A549 (cell line): ENCODE data around the gene OOEP. TPM values are rescaled to one million over a fixed set of nuclear protein-coding genes. Genes with fewer than 3 reads are reported as not detected.
"Not testable (repeated sequence)": the region's sequence is repeated elsewhere in the genome, so short reads cannot be mapped to it uniquely, and the experiment has no call there.

Experiments
- ATAC-seq, 2 experiments: fragments of 200-7000 bp in 1 of 2; fragments of >200 bp in 1 of 2; cut with Nextera tagmentation in 1 of 2; cut with Tn5 transposase in 1 of 2; 3 replicates each; pipeline versions ENCODE4 v1.8.0 to v1.9.1; 2018 to 2020; ENCODE audit warnings: mild to moderate bottlenecking in 1 of 2, moderate library complexity in 1 of 2
- CTCF ChIA-PET: fragments of 300-600 bp; sonication (Branson Sonifier 250); formaldehyde crosslinking; extraction: SDS; loops from one replicate; lab custom pipeline; 2021; ENCODE audit warnings: antibody characterized with exemption, inconsistent platforms; lab: Yijun Ruan, JAX
- POLR2A ChIA-PET: fragments of 350-600 bp; formaldehyde crosslinking; extraction: SDS; loops from one replicate; lab custom pipeline; 2021; ENCODE audit warnings: antibody characterized with exemption, inconsistent platforms; lab: Yijun Ruan, JAX
- DNase-seq, 2 experiments: peaks; one replicate each; pipeline versions ENCODE4 v3.0.0 to v3.0.0-alpha.2; 2011 to 2016; ENCODE audit warnings: low read depth in 1 of 2, low spot score in 1 of 2
- FAIRE-seq: peaks from 2 replicates; lab custom pipeline; 2011; peaks lifted over from hg19 to GRCh38; lab: Jason Lieb, UNC
- H3K27ac ChIP-seq, 2 experiments: fragments of >200 bp; sonication (Bioruptor Twin); formaldehyde crosslinking; 3 replicates each; pipeline ENCODE4 v1.5.1; 2016 to 2017
- H3K4me1 ChIP-seq: fragments of >200 bp; sonication (Bioruptor Twin); formaldehyde crosslinking; 3 replicates; pipeline ENCODE4 v1.6.1; 2016
- H3K4me2 ChIP-seq: fragments of >200 bp; sonication (Bioruptor Twin); formaldehyde crosslinking; 3 replicates; pipeline ENCODE4 v1.6.1; 2016
- H3K4me3 ChIP-seq: fragments of >200 bp; sonication (Bioruptor Twin); formaldehyde crosslinking; 3 replicates; pipeline ENCODE4 v1.5.1; 2016
- H3K9me3 ChIP-seq: fragments of >200 bp; sonication (Bioruptor Twin); formaldehyde crosslinking; 3 replicates; pipeline ENCODE4 v1.6.1; 2016
- BHLHE40 ChIP-seq: IDR thresholded peaks from 2 replicates; pipeline ENCODE4 v1.6.1; 2012; ENCODE audit warnings: low read depth, low read length, inconsistent platforms
- CBX8 ChIP-seq: fragments of 200-600 bp; sonication (generic); IDR thresholded peaks from 2 replicates; pipeline ENCODE4 v1.6.1; 2016
- CEBPB ChIP-seq, 2 experiments: fragments of >200 bp in 1 of 2; sonication (Bioruptor Twin) in 1 of 2; formaldehyde crosslinking in 1 of 2; IDR thresholded peaks; 2 replicates each; pipeline ENCODE4 v1.6.1; 2012 to 2016
- CHD2 ChIP-seq: fragments of 150-350 bp; IDR thresholded peaks from 2 replicates; pipeline ENCODE4 v1.6.1; 2014; ENCODE audit warnings: low read length; ENCODE audit not compliant: partially characterized antibody
- CHD4 ChIP-seq: fragments of 200-600 bp; sonication (generic); IDR thresholded peaks from 2 replicates; pipeline ENCODE4 v1.6.1; 2016; ENCODE audit warnings: antibody characterized with exemption, mild to moderate bottlenecking, borderline replicate concordance
- EHF ChIP-seq: fragments of 250-450 bp; sonication (Bioruptor Pico); IDR thresholded peaks from 2 replicates; pipeline ENCODE4 v1.5.0; 2020; ENCODE audit warnings: mild to moderate bottlenecking
- ESRRA ChIP-seq: fragments of 150-350 bp; IDR thresholded peaks from 2 replicates; pipeline ENCODE4 v1.6.1; 2014; ENCODE audit warnings: mild to moderate bottlenecking, low read length, borderline replicate concordance
- HDAC2 ChIP-seq: fragments of 200-600 bp; sonication (generic); IDR thresholded peaks from 2 replicates; pipeline ENCODE4 v1.6.1; 2016
- HOXA7 ChIP-seq: fragments of 250-450 bp; sonication (Bioruptor Pico); IDR thresholded peaks from 2 replicates; pipeline ENCODE4 v1.5.0; 2020; ENCODE audit warnings: mild to moderate bottlenecking, moderate library complexity
- HOXB5 ChIP-seq: fragments of 250-450 bp; sonication (Bioruptor Pico); IDR thresholded peaks from 2 replicates; pipeline ENCODE4 v1.5.0; 2020; ENCODE audit warnings: mild to moderate bottlenecking, moderate library complexity
- KDM1A ChIP-seq: fragments of 200-600 bp; sonication (generic); IDR thresholded peaks from 2 replicates; pipeline ENCODE4 v1.6.1; 2016; ENCODE audit warnings: low read depth, mild to moderate bottlenecking
- MAX ChIP-seq: IDR thresholded peaks from 2 replicates; pipeline ENCODE4 v1.6.1; 2012
- MAZ ChIP-seq: fragments of 150-350 bp; IDR thresholded peaks from 2 replicates; pipeline ENCODE4 v1.6.1; 2014; ENCODE audit warnings: antibody characterized with exemption, low read depth, low read length, borderline replicate concordance
- MYC ChIP-seq: IDR thresholded peaks from 2 replicates; pipeline ENCODE4 v1.6.1; 2012; ENCODE audit warnings: mild to moderate bottlenecking, inconsistent platforms, low read length, improper control_type of control experiment, borderline replicate concordance
- NR3C1 ChIP-seq: fragments of >200 bp; sonication (Bioruptor Twin); formaldehyde crosslinking; IDR thresholded peaks from 3 replicates; pipeline ENCODE4 v1.6.1; 2017
- PBX3 ChIP-seq: IDR thresholded peaks from 2 replicates; pipeline ENCODE4 v1.6.1; 2012
- POLR2AphosphoS2 ChIP-seq: conservative IDR thresholded peaks from 2 replicates; pipeline ENCODE4 v1.6.1; 2012; ENCODE audit warnings: low read length, improper control_type of control experiment, inconsistent platforms
- RNF2 ChIP-seq: fragments of 200-600 bp; sonication (generic); IDR thresholded peaks from 2 replicates; pipeline ENCODE4 v1.6.1; 2016; ENCODE audit warnings: low read depth, mild to moderate bottlenecking, antibody characterized with exemption, moderate library complexity, borderline replicate concordance
- TP53 ChIP-seq: fragments of 250-450 bp; sonication (Bioruptor Pico); IDR thresholded peaks from 2 replicates; pipeline ENCODE4 v1.5.0; 2021; ENCODE audit warnings: mild to moderate bottlenecking, moderate library complexity
- USF2 ChIP-seq: fragments of 450-650 bp; IDR thresholded peaks from 2 replicates; pipeline ENCODE4 v1.6.1; 2014; ENCODE audit warnings: antibody characterized with exemption
- ZC3H11A ChIP-seq: fragments of 450-650 bp; IDR thresholded peaks from 2 replicates; pipeline ENCODE4 v1.6.1; 2014; ENCODE audit warnings: antibody characterized with exemption, mild to moderate bottlenecking
- ZSCAN20 ChIP-seq: fragments of 250-450 bp; sonication (Bioruptor Pico); IDR thresholded peaks from 2 replicates; pipeline ENCODE4 v1.8.0; 2022; ENCODE audit warnings: mild to moderate bottlenecking, moderate library complexity
- WGBS: methylation state at CpG from one replicate; pipeline ENCODE4 v1.1.6; 2017; ENCODE audit errors: missing lambda C conversion rate; 5-methylcytosine and 5-hydroxymethylcytosine counted together
- polyA plus RNA-seq, 4 experiments: library from polyadenylated mRNA; depleted of rRNA in 3 of 4; stranded (reverse); fragments of >200 nt; fragmentation: RNase III in 1 of 4; extraction: RNeasy Plus Mini Kit Qiagen cat#74134 plus additional on column Dnase treatment in 1 of 4; gene quantifications; 2 replicates in 3 of 4; 3 replicates in 1 of 4; pipeline ENCODE4 v1.2.3, GENCODE V29; 2011 to 2017
- TF ChIP-seq, protein P1 (sequence below): fragments of 200-600 bp; sonication (generic); IDR thresholded peaks from 2 replicates; pipeline ENCODE4 v1.6.1; 2016; ENCODE audit warnings: antibody characterized with exemption, mild to moderate bottlenecking, moderate library complexity
- TF ChIP-seq, protein P2 (sequence below): fragments of >200 bp; sonication (Bioruptor Twin); formaldehyde crosslinking; IDR thresholded peaks from 3 replicates; pipeline ENCODE4 v1.6.1; 2016

Gene OOEP
- polyA plus RNA-seq, 2 of the 4 experiments (the other 2 are of a cell fraction) = not detected

- TF ChIP-seq, protein P1, sequence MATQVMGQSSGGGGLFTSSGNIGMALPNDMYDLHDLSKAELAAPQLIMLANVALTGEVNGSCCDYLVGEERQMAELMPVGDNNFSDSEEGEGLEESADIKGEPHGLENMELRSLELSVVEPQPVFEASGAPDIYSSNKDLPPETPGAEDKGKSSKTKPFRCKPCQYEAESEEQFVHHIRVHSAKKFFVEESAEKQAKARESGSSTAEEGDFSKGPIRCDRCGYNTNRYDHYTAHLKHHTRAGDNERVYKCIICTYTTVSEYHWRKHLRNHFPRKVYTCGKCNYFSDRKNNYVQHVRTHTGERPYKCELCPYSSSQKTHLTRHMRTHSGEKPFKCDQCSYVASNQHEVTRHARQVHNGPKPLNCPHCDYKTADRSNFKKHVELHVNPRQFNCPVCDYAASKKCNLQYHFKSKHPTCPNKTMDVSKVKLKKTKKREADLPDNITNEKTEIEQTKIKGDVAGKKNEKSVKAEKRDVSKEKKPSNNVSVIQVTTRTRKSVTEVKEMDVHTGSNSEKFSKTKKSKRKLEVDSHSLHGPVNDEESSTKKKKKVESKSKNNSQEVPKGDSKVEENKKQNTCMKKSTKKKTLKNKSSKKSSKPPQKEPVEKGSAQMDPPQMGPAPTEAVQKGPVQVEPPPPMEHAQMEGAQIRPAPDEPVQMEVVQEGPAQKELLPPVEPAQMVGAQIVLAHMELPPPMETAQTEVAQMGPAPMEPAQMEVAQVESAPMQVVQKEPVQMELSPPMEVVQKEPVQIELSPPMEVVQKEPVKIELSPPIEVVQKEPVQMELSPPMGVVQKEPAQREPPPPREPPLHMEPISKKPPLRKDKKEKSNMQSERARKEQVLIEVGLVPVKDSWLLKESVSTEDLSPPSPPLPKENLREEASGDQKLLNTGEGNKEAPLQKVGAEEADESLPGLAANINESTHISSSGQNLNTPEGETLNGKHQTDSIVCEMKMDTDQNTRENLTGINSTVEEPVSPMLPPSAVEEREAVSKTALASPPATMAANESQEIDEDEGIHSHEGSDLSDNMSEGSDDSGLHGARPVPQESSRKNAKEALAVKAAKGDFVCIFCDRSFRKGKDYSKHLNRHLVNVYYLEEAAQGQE = no peak
- TF ChIP-seq RNF2 = no peak
- no peak for TF ChIP-seq ZSCAN20 (CRISPR knock-in tag)
- no peak for TF ChIP-seq PBX3
- no peak for TF ChIP-seq KDM1A
- no peak for TF ChIP-seq NR3C1
These were observed 23.6 kb upstream of the OOEP start (continued) for GRCh38 chr6:73393278-73393677.

- FAIRE-seq, H3K4me3 ChIP-seq, H3K27ac ChIP-seq, ATAC-seq, DNase-seq, H3K4me2 ChIP-seq, CTCF ChIA-PET, POLR2A ChIA-PET, H3K9me3 ChIP-seq, H3K4me1 ChIP-seq: not testable (repeated sequence)
- 51% methylated on average over 4 of the region's 4 CpGs for WGBS
These were observed 22.5 kb upstream of the OOEP start for GRCh38 chr6:73392188-73392587.

- POLR2A ChIA-PET = no interaction called here
These were observed 22.0 kb upstream of the OOEP start for GRCh38 chr6:73391675-73392074.

DNA sequence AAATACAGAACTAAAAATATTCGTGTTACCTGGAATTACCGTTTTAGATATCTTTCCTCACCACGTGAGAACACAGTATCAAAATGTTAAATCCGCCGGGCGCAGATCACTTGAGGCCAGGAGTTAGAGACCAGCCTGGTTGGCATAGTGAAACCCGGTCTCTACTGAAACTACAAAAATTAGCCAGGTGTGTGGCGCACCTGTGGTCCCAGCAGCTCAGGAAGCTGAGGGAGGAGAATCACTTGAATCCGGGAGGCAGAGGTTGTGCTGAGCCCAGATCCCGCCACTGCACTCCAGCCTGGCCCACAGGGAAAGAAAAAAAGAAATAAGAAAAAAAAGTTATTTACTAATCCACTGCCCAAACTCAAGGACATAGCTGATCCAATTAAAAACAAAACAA lies 20.2 kb upstream of the OOEP start:
- POLR2A ChIA-PET = no interaction called here
- peak overlapping the region in 1 of 2 experiments; percentile 96; a peak in 1 of 6 replicates for H3K27ac ChIP-seq
- H3K4me3 ChIP-seq = no peak overlapping the region
- DNase-seq = no peak
- CTCF ChIA-PET = no interaction called here
- H3K9me3 ChIP-seq = no peaks in the 10 kb centered on the region
- 0 out of 3 replicates have a peak, but pooled peaks cover 3% of the 10 kb centered on the region for H3K4me1 ChIP-seq
- no peak for ATAC-seq
- no peak for FAIRE-seq
- 88% methylated on average over 10 of the region's 10 CpGs for WGBS
- peak overlapping the region; percentile 92 for H3K4me2 ChIP-seq
- TF ChIP-seq MYC (no peak), TP53 (no peak), HOXB5 (CRISPR knock-in tag) (no peak), MAZ (no peak), ZC3H11A (no peak), BHLHE40 (no peak), CBX8 (no peak), ESRRA (no peak), EHF (CRISPR knock-in tag) (no peak), HDAC2 (no peak), USF2 (no peak), POLR2AphosphoS2 (no peak), CHD4 (no peak), CEBPB (IDR thresholded peaks at IDR 0.05) (no peak), HOXA7 (CRISPR knock-in tag) (no peak)
- TF ChIP-seq, protein P2, sequence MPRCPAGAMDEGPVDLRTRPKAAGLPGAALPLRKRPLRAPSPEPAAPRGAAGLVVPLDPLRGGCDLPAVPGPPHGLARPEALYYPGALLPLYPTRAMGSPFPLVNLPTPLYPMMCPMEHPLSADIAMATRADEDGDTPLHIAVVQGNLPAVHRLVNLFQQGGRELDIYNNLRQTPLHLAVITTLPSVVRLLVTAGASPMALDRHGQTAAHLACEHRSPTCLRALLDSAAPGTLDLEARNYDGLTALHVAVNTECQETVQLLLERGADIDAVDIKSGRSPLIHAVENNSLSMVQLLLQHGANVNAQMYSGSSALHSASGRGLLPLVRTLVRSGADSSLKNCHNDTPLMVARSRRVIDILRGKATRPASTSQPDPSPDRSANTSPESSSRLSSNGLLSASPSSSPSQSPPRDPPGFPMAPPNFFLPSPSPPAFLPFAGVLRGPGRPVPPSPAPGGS = no peak

More at GRCh38 chr6:73391675-73392074, 22.0 kb upstream of the OOEP start:
- TF ChIP-seq, protein P2 = no peak
- TF ChIP-seq CHD2 (no peak), MAX (no peak)
- TF ChIP-seq, all 56 proteins: peak for 0
- Histone ChIP-seq H3K4me2 (no peak overlapping the region), H3K4me3 (no peak overlapping the region), H3K27ac (no peak overlapping the region), H3K4me1 (0 out of 3 replicates have a peak, but pooled peaks cover 3% of the 10 kb centered on the region), H3K9me3 (no peaks in the 10 kb centered on the region)
- ATAC-seq = no peak
- no peak for FAIRE-seq
- CTCF ChIA-PET = no interaction called here
- WGBS = 87% methylated on average over 2 of the region's 2 CpGs
- DNase-seq = no peak
